ENCODE data around the gene ANKDD1A. TPM values are rescaled to one million over a fixed set of nuclear protein-coding genes. Genes with fewer than 3 reads are reported as not detected.

The ANKDD1A gene
- total RNA-seq, 1 donor from 2014 or later: 3.8 TPM

GRCh38 chr15:64989416-64990167 is 77.9 kb downstream of the ANKDD1A start, which contains the start of gene SPG21:
SPG21 (minus strand) TSS chr15:64989914; CDS start chr15:64983569, 6,345 bp downstream.
- TF ChIP-seq CTCF (IDR thresholded peaks at IDR 0.05): no peak
- Mint-ChIP-seq H3K4me1 (ENCODE audit: low read depth) (peaks cover 51% of the 10 kb centered on the region), H3K4me3 (ENCODE audit: unreplicated experiment) (peak within 1 kb of the TSS; percentile 96)

GRCh38 chr15:64990168-64990470 is 78.4 kb downstream of the ANKDD1A start:
- Mint-ChIP-seq H3K4me1 (ENCODE audit: low read depth) (peaks cover 47% of the 10 kb centered on the region), H3K36me3 (ENCODE audit: low read depth) (no peaks in the 10 kb centered on the region), H3K9me3 (ENCODE audit: low read depth) (no peaks in the 10 kb centered on the region), H3K27ac (ENCODE audit: unreplicated experiment) (peak overlapping the region; percentile 93), H3K4me3 (ENCODE audit: unreplicated experiment) (peak overlapping the region; percentile 96), H3K27me3 (ENCODE audit: low read depth) (no peaks in the 10 kb centered on the region)
- no peak for DNase-seq (ENCODE audit: low spot score)
- TF ChIP-seq CTCF (IDR thresholded peaks at IDR 0.05): no peak

More at GRCh38 chr15:64989416-64990167, 77.9 kb downstream of the ANKDD1A start, which contains the start of gene SPG21:
- Mint-ChIP-seq H3K9me3 (ENCODE audit: low read depth) (no peaks in the 10 kb centered on the region), H3K27me3 (ENCODE audit: low read depth) (no peaks in the 10 kb centered on the region), H3K36me3 (ENCODE audit: low read depth) (no peaks in the 10 kb centered on the region), H3K27ac (ENCODE audit: unreplicated experiment) (peak within 1 kb of the TSS; percentile 96)
- peak; percentile 96 for DNase-seq (ENCODE audit: low spot score)

DNA sequence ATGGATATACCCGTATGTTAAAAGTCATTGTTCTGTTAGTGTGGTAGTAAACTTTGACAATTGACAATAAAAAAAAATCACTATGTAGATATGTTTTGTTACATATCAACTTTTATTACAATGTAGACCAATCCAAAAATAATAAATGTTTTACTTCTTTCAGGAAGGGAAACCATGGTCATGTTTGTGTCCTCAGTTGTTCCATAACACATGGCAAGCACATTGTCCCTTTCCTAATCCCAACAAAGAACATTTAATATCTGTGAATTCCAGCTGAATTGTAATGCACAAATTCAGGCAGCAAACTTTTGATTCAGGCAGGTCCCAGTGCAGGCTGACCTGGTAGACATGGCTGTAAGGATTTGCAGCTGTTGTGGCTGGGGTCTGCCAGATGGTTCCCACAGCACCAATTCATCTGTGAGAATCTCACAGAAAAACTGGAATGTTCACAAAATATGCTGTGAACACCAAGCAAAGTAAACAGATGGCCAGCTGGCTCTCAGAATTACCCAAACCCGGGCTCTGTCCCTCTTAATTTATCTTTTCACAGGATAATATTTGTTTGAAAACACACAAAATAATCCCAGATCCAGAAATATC is 79.9 kb downstream of the ANKDD1A start:
- Mint-ChIP-seq H3K9me3 (ENCODE audit: low read depth) (no peaks in the 10 kb centered on the region), H3K4me3 (ENCODE audit: unreplicated experiment) (no peak overlapping the region), H3K4me1 (ENCODE audit: low read depth) (peaks cover 39% of the 10 kb centered on the region), H3K27ac (ENCODE audit: unreplicated experiment) (peak overlapping the region; percentile 32), H3K36me3 (ENCODE audit: low read depth) (no peaks in the 10 kb centered on the region), H3K27me3 (ENCODE audit: low read depth) (no peaks in the 10 kb centered on the region)
- DNase-seq (ENCODE audit: low spot score): no peak
- no peak for TF ChIP-seq CTCF (IDR thresholded peaks at IDR 0.05)

- TF ChIP-seq CTCF (IDR thresholded peaks at IDR 0.05): no peak
- no peak overlapping the region for H3K4me3 Mint-ChIP-seq (ENCODE audit: unreplicated experiment)
These were observed 81.6 kb downstream of the ANKDD1A start for GRCh38 chr15:64993290-64993689.

GRCh38 chr15:64997066-64997465 is 85.4 kb downstream of the ANKDD1A start:
- Mint-ChIP-seq H3K4me3 (ENCODE audit: unreplicated experiment) (no peak overlapping the region), H3K36me3 (ENCODE audit: low read depth) (no peaks in the 10 kb centered on the region), H3K27ac (ENCODE audit: unreplicated experiment) (no peak overlapping the region), H3K9me3 (ENCODE audit: low read depth) (no peaks in the 10 kb centered on the region), H3K27me3 (ENCODE audit: low read depth) (no peaks in the 10 kb centered on the region), H3K4me1 (ENCODE audit: low read depth) (peaks cover 5% of the 10 kb centered on the region)
- TF ChIP-seq CTCF (IDR thresholded peaks at IDR 0.05): no peak
- no peak for DNase-seq (ENCODE audit: low spot score)

More at GRCh38 chr15:64993290-64993689, 81.6 kb downstream of the ANKDD1A start:
- Mint-ChIP-seq H3K27ac (ENCODE audit: unreplicated experiment) (peak overlapping the region; percentile 65), H3K27me3 (ENCODE audit: low read depth) (no peaks in the 10 kb centered on the region), H3K9me3 (ENCODE audit: low read depth) (no peaks in the 10 kb centered on the region), H3K36me3 (ENCODE audit: low read depth) (no peaks in the 10 kb centered on the region), H3K4me1 (ENCODE audit: low read depth) (peaks cover 24% of the 10 kb centered on the region)
- no peak for DNase-seq (ENCODE audit: low spot score)

All from chondrocyte (in vitro differentiated cells).